Loucy (cell line): Measurements from ENCODE around the gene AGBL1.

Experiments
- CTCF ChIP-seq: fragments of 200-600 bp; sonication (generic); conservative IDR thresholded peaks from 2 replicates; pipeline ENCODE4 v1.5.1; 2014; ENCODE audit warnings: mild to moderate bottlenecking, antibody characterized with exemption, low read length
- EZH2phosphoT487 ChIP-seq: fragments of 200-600 bp; IDR thresholded peaks from 2 replicates; pipeline ENCODE4 v1.6.1; 2018; ENCODE audit warnings: antibody characterized with exemption, mild to moderate bottlenecking, moderate library complexity, borderline replicate concordance

DNA sequence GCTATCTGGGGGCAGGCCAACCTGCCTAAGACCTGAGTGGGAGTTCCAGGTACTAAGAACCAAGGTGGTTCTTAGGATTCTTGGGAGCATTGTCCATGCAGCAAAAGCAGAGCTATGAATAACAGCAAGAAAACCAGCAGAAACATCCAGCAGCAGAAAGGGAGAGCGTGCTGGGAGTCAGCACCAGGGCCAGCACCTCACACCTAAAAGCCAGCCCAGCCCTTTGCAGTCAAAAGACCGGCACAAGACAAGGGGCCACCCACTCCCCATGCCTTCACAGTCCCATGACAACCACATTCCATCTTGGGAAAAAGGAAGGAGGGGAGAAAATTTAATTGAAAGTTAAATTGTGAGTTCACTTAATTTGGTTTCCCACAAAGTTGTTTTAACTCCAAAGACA is 364.9 kb downstream of the AGBL1 start:
- TF ChIP-seq CTCF, result no peak
- no peak for TF ChIP-seq EZH2phosphoT487
